ENCODE measurements around the gene SPART.
A peak's percentile ranks its signal among the peaks of the same experiment; 100 is the strongest.
"Not testable (repeated sequence)": the region's sequence is repeated elsewhere in the genome, so short reads cannot be mapped to it uniquely, and the experiment has no call there.

Gene SPART

DNA sequence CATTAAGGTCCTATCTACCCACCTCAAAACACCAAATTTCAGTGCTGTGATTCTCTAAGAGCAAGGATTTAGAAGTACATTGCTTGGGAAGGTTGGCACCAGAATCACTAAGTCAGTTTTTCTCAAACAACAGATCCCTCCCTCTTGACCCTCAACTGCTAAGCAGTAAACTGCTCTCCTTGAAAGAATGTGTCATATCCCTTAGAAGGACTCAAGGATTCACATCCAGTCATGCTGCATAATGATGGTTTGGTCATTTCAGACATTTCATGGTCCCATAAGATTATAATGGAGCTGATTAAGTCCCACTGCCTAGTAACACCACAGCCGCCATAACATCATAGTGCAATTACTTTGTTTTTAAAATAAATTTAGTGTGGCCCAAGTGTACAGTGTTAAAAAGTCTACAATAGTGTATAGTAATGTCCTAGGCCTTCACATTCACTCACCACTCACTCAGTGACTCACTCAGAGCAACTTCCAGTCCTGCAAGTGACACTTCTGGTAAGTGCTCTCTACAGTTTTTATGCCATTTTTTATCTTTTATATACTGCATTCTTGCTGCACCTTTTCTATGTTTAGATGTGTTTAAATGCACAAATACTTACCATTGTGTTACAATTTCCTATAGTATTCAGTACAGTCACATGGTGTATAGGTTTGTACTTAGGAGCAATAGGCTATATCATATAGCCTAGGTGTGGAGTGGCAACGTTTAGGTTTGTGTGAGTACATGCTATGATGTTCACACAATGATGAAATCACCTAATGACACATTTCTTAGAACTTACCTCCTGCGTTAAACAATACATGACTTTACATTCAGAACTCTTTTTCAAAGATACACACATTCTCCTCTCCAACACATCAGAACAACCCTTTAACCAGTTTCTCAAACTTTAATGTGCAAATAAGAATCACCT, 32.9 kb downstream of the SPART start:
- DNase-seq: no peak

DNA sequence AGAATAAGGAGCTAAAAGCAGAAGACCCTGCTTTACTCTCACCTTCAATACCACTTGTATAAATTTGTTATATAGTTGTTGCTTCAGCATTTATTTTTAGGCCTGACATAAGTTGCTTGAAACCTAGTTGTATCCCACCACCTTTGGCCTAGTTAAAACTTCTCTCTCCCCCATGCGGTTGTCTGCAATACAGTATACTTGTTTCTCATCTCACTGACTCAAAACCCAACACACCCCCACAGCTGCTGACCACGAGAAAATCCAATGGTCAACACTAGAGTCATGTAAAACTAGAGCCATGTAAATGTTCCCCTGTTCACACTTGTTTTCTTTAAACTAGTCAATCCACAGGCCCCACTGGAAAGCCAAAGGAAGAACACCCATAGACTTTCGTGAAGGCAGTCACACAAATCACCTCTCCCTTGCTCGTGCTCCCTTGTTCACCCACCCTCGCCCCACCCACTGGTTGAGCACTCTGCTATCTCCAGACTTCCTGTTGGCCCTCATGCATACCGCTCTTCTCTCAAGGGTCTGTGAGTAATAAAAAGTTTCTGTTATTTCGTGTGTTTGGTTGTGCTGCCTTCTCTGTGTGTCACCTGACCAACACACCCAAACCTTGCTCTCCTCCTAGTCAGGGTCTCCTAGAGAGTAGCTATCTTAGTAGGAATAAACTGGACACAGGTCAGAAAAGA, 35.6 kb downstream of the SPART start:
- no peak for DNase-seq

DNA sequence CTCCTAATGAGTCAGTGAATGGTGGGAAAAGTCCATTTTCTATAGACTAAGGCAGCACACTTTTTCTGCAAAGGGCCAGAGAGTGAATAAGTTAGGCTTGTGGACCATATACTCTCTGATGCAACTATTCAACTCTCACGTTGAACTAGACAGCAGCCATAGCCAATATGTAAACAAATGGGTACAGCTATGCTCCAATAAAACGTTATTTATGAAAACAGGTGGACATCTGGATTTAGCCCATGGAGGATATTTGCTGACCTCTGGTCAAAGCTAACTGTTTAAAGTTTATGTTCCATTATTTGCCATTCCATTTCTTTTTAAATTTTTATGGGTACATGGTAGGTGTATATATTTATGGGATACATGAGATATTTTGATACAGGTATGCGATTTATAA, 43.9 kb downstream of the SPART start:
- no peak for DNase-seq

DNA sequence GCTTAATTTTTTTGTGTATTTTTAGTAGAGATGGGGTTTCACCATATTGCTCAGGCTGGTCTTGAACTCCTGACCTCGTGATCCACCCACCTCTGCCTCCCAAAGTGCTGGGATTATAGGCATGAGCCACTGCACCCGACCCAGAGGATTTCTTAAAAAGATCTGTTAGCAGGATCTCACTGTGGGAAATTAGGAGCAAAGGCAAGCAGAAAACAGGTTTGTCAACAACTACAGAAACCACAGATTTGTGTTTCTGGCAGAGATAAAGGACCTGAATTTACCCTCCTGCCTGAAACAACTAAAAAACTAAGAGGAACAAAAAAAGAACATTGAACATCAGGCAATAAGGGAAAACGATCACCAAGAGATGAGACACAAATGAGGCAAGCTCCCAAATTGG, 46.7 kb downstream of the SPART start:
- DNase-seq: not testable (repeated sequence)

DNA sequence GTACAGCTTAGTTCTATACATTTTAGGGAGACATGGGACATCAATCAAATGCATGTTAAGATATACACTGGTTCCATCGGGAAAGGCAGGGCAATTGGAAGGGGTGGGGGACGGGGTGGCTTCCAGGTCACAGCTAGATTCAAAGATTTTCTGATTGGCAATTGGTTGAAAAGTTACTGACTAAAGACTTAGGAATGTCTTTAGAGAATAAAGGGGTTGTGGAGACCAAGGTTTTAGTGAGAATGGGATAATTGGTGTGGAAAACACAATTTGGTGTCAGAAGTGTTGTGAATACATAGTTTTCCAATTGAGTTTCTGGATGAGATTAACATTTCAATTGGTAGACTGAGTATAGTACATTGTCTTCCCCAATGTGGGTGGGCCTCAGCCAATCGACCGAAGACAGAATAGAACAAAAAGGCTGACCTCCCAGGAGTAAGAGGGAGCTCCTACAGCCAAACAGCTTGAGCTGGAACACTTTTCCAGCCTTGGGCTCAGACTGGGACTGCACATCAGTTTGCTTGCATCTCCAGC, 47.6 kb downstream of the SPART start:
- no peak for DNase-seq

DNA sequence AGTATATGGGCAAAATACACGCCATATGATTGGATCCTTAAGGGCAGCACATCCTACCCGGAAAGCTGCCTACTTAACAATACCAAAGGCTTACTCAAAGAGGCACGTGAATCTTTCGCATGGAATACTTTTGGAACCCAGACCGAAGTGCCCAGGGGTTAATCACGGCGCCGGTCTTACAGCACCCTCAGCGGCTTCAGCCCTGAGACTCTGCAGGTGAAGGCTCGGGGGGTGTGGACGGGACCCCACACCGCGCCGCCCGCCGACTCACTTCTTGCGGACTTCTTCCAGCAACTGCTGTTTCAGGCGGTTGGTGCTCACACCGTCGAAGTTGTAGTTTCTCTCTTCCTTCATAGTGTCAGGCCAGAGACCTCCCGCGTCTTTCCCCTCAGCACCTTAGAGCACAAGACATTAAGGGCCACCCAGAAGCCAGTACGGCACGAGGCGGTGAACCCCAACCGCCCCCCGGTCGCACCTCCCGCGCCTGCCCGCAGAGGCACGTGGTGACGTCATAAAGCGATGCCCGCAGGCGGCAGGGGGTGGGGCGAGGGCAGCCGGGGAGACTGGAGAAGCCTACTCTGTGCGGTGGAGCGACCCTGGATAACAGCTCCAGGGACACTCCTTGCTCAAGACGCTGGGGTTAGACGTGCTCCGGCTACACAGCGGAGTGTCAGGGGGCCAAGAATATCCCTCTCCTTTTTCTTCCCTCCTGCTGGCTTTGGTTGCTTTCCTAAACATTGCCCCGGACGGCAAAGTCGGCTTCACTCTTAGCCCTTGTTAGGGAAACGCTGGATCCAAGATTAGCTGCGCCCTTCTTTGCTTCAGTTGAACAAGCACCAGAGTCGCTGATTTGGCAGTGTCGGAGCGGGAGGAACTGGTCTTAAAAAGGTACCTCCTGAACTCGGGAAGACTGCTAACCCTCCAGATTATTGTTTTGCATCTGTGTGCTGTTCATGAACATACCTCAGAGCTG, 48.5 kb downstream of the SPART start, which contains the start of gene CCDC169:
Gene CCDC169 (minus strand): TSS at position 449 of the 973 bp plus-strand sequence. CDS start 95 bp downstream, at position 354.
- peak; percentile 72 for DNase-seq

DNA sequence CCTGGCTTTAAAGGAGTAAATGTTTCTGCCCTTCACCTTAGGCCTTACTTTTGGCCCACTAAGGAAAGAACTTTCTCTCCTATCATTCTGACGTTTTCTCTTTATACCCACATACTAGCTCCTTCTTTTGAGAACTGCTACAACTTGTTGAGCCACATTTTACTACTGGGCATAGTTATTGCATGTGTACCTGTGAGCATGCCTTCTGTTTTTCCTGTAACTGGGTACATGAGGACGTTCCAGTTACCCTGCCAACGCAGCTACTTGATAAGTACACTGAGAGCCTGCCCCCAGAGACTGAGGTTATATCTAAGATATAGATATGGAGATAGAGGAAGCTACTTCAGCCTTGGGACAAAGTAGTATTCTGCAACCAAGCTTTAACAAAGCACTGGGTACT, 52.1 kb downstream of the SPART start:
- DNase-seq: no peak

DNA sequence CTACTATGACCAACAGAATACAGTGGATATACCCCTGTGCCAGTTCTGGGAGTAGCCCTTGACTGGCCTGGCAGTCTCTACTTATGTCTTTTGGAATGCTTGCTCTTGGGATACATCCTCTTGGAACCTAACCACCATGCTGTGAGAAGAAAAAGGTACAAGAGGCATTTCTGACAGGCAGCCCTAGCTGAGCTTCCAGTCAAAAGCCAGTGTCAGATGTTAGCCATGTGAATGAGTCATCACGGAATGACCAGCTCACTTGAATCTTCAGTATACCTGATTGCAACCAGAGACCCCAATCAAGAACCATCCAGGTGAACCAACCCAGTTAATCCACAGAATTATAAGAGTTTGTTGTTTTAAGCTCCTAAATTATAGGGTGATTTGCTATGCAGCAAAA, 52.7 kb downstream of the SPART start:
- no peak for DNase-seq

DNA sequence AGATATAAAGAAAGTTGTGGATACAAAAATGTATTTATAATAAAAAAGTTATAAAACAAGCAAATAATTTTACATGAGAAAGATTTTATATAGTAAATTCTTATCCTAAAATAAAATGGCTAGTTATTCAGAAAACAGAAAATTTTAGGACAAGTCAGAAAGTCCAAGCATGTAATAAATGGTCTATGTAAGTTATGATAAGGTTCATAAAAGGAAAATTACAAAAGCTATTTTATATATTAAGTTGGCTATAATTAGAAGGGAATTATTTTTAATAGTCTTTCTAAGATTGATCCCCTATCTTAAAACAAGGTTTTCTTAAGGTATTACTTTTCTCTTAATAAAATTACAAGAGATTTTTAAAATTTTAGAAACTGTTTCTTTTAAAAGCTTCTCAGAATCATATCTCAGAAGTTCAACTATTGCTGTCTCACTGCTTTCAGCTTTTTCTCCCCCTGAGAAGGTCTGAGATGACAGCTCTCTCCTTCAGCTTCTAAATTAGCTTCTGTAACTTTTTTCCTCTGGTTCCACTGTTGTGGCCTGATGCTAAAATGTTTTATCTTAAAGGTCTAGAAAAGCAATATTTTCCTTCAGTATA, 57.3 kb downstream of the SPART start:
- DNase-seq: no peak

DNA sequence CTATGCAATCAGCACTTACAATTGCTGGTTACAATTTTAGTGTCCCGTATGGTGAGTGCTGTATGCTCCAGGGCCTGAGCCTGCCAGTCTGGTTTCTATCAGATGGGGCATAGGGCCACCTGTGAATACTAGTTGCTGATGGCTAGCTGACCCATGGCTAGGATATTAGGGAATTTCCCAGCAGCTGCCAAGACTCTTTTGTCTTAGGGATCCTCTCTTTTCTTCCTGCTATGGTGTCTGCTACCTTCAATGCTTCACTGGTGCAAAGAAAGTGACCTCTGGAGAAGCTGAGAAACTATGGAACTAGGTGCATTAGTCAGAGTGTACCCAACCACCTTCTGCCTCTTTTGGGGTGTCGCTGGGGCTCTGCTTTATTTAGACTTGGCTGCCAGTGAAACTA, 60.2 kb downstream of the SPART start:
- no peak for DNase-seq

DNA sequence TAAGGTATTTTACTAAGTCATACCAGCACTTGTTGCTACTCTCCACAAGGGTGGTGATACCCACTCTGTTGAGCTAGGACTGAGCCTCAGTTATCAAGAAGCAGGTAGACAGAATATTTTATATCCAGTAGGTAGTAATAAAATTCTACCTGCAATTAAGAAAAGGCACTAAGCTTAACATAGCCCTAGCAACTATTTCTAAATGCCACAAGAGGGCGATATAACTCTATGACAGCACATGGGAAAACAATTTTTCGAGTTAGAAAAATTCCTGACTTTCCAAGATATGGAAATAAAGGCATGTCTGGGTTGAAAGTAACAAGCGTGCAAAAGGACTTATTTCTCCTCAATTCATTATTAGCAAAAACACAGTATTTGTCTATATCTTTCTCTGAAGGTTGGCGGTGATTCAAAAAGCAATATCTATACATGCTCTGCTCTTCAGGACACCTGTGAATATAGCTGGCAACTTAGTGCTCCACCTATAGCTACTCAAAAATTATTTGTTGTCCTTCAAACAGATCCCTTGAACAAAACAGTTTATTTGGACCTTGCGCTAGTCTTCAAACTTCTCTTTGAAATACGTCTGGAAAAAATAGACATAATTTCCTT, 63.3 kb downstream of the SPART start:
- DNase-seq: no peak

DNA sequence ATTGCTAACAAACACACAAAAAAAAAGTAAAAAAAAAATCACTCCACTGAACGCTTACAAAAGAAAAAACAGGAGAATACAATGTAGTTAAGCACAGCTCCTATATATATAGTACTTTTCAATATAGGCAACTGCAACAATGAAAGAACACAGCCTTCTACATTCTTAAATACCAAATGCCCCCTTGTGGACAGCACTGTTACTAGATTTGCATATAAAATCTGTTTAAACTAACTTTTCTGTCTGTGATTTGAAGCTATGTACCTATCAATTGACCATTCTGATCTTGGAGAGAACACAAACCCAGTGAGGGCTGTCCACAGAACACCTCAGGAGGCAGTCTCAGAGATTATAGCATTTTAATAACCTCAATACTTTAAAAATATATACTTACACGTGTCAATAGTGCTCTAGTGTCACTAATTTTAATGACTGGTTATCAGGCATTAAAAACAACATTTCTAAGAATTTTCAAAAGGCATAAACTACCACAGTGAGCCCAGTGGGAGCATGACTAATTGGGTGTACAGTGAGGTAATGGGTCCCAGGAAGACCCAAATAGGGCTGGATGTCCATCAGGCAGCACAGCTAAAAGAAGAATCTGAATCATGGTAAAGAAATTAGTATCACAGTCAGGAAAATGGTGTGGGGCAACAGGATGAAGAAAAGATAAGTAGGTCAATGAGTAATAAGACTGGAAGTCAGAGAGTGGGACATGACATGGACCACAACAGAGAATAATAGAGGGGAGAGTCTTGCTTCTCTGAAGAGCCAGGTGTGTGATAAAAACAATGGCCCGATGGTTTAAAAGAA, 70.8 kb downstream of the SPART start:
- peak; percentile 4 for DNase-seq

DNA sequence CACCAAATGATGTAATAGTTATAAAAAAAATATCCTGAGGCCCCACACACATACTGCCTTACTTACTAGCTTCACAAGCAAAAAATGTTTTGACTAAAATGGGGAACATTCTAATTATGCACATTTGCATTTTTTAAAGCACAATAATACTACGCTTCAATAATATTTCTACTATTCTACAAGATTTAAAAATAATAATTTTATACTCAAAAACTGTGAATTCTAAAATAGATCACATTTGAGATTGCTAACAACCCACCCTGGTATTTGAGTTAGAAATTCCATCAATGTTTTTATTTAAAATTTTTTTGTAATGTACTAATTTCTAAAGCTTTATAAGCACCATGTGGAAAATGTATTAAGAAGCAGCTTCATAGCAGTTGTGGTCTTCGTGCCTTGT, 72.8 kb downstream of the SPART start:
- no peak for DNase-seq

DNA sequence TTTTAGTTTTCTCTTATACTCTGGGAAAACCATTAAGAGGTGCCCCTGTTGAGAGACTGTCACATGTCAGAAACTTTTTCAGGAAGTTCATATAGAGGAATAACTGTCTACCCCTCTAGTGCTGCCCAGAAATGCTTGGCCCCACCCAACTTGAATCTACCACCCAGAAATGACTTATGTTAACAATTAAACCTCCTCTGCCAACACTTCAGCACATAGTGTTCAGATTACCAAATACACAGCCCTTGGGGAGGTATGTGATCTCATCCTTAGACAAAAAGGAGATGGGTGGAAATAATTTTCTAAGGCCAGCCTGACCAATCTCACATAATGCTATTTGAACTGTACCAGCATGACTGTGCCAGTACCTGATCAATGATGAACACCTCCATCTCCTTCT, 84.2 kb downstream of the SPART start:
- DNase-seq: no peak

DNA sequence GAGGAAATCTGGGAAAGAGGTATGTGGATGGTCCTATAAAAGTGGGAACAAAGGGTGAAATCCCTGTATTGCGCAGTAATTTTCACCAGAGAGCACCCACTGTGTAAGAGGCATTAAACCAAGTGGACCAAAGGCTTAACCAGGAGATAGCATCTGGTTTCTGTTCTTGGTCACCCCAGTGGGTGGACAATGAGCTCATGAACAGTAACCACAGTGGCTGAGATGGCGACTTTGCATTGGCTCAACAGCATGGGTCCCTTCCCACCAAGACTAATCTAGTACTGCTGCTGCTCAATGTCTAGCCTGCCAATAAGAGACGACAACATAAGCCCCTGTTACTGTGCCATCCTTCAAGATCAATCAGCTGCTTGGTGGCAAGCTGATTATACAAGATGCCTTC, 85.2 kb downstream of the SPART start:
- no peak for DNase-seq

DNA sequence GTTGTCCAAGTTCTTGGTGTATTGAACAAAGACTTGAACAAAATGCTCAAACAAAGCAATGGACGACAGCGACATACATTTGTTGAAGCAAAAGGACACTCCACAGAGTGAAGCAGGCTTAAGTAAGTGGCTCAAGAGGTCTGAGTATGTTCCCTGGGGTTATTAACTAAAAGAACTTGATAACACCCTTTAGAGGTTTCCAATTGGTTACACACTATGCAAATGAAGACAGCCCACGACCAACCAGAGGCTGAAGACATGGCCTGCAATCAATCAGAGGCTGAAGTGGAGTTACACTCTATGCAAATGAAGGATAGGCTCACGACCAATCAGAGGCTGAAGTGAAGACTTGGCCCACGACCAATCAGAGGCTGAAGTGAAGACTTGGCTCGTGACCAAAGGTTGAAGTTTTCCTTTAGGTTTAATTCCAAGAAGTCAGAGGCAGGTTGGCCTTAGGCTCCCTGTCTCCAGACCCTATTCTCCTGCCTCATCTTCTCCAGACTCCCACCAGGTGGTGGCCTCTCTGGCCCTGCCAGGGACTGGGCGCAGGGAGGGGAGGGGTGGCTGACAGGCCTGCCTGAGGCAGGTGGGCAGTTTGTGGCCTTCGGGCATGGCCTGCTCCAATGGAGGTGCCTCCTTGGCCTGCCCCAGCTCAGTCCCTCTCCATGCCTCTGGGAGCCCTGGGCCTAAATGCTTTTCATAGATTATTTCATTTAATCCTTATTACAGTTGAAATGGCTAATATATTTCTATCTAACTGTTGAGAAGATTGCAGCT, 86.6 kb downstream of the SPART start:
- no peak for DNase-seq

DNA sequence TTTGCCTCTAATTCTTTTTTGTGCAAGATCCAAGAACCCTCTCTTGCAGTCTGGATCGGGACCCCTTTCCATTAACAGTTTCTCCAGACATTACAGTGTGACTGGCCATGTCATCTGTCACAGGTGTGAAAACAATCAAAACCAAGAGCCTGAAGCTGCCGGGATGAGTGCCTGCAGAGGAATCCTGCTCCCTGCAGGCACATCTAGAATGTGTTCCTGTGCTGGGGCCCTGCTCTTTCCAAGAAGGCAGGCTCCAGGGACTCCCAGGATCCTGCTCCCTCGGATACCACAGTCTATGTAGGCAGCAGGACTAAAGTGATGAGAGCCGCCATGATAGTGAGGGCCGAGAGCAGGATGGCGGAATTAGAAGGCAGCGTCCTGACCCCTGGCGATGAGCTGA, 87.4 kb downstream of the SPART start:
- DNase-seq: no peak
